Thoracic aorta (tissue), 2 donors: ENCODE results near the gene NKX6-2. TPM values are rescaled to one million over a fixed set of nuclear protein-coding genes. Genes with fewer than 3 reads are reported as not detected.

ENCODE experiments used
- ATAC-seq: fragments of 150-250 bp; one replicate; pipeline ENCODE4 v1.8.0; 2017; ENCODE audit warnings: low read depth; ENCODE audit not compliant: insufficient number of reproducible peaks, low FRiP score
- DNase-seq: peaks from one replicate; pipeline ENCODE4 v3.0.0-alpha.2; 2020; ENCODE audit warnings: low spot score
- H3K27ac ChIP-seq, 2 donors: fragments of 200-600 bp; sonication (generic); 1 replicate in 1 of 2; 2 replicates in 1 of 2; pipeline ENCODE4 v1.5.1; 2016; ENCODE audit warnings: mild to moderate bottlenecking in 2 of 2, moderate library complexity in 2 of 2
- H3K27me3 ChIP-seq: fragments of 200-600 bp; sonication (generic); replicated peaks from 2 replicates; pipeline ENCODE4 v1.6.0; 2016; ENCODE audit warnings: mild to moderate bottlenecking; ENCODE audit not compliant: insufficient read depth
- H3K36me3 ChIP-seq: fragments of 200-600 bp; sonication (generic); one replicate; pipeline ENCODE4 v1.5.1; 2016
- H3K4me1 ChIP-seq, 2 donors: fragments of 200-600 bp; sonication (generic); 1 replicate in 1 of 2; 2 replicates in 1 of 2; pipeline versions ENCODE4 v1.5.1 to v1.6.0; 2016; ENCODE audit warnings: low read depth in 2 of 2, mild to moderate bottlenecking in 1 of 2; ENCODE audit not compliant: control insufficient read depth in 1 of 2
- H3K4me3 ChIP-seq: fragments of 200-600 bp; sonication (generic); 2 replicates; pipeline ENCODE4 v1.5.1; 2016; ENCODE audit warnings: mild to moderate bottlenecking
- H3K9me3 ChIP-seq: fragments of 200-600 bp; sonication (generic); 2 replicates; pipeline ENCODE4 v1.5.1; 2016
- CTCF ChIP-seq: fragments of 200-600 bp; sonication (generic); IDR thresholded peaks from one replicate; pipeline ENCODE4 v1.5.1; 2019; ENCODE audit warnings: antibody characterized with exemption
- total RNA-seq, 2 donors: library from RNA; depleted of rRNA; stranded (reverse); fragments of >200 nt; gene quantifications; one replicate each; pipeline versions ENCODE4 v1.1.0 to v1.2.3, GENCODE V29; 2016

Gene NKX6-2
- total RNA-seq, 2 donors from 2014 or later = 19.8 TPM; not detected in 1

- Histone ChIP-seq H3K27ac (no peak overlapping the region), H3K4me3 (no peak overlapping the region), H3K4me1 (no peaks in the 10 kb centered on the region), H3K27me3 (no peaks in the 10 kb centered on the region), H3K36me3 (no peaks in the 10 kb centered on the region), H3K9me3 (no peaks in the 10 kb centered on the region)
- no peak for ATAC-seq
- TF ChIP-seq CTCF = no peak
- no peak for DNase-seq
Measured at GRCh38 chr10:132832186-132832969, 46.4 kb upstream of the NKX6-2 start.

GRCh38 chr10:132829403-132829802 lies 43.5 kb upstream of the NKX6-2 start:
- Histone ChIP-seq H3K27me3 (no peaks in the 10 kb centered on the region), H3K27ac (no peak overlapping the region), H3K4me3 (no peak overlapping the region), H3K4me1 (no peaks in the 10 kb centered on the region), H3K9me3 (no peaks in the 10 kb centered on the region), H3K36me3 (no peaks in the 10 kb centered on the region)
- ATAC-seq = no peak
- DNase-seq = no peak
- no peak for TF ChIP-seq CTCF

GRCh38 chr10:132828681-132829080 lies 42.7 kb upstream of the NKX6-2 start:
- TF ChIP-seq CTCF = no peak
- ATAC-seq = no peak
- no peaks in the 10 kb centered on the region for H3K4me1 ChIP-seq
- no peak overlapping the region for H3K4me3 ChIP-seq
- no peak for DNase-seq
- no peak overlapping the region for H3K27ac ChIP-seq
- H3K27me3 ChIP-seq = no peaks in the 10 kb centered on the region
- no peaks in the 10 kb centered on the region for H3K36me3 ChIP-seq
- H3K9me3 ChIP-seq = no peaks in the 10 kb centered on the region

GRCh38 chr10:132827861-132828539 lies 42.1 kb upstream of the NKX6-2 start:
- no peak for ATAC-seq
- no peak for DNase-seq
- Histone ChIP-seq H3K4me1 (no peaks in the 10 kb centered on the region), H3K36me3 (no peaks in the 10 kb centered on the region), H3K4me3 (no peak overlapping the region), H3K9me3 (no peaks in the 10 kb centered on the region), H3K27ac (no peak overlapping the region), H3K27me3 (no peaks in the 10 kb centered on the region)
- no peak for TF ChIP-seq CTCF

- Histone ChIP-seq H3K36me3 (no peaks in the 10 kb centered on the region), H3K27ac (no peak overlapping the region), H3K27me3 (no peaks in the 10 kb centered on the region), H3K4me3 (no peak overlapping the region), H3K4me1 (no peaks in the 10 kb centered on the region), H3K9me3 (no peaks in the 10 kb centered on the region)
- DNase-seq (no peak), ATAC-seq (no peak)
- TF ChIP-seq CTCF = no peak
Measured at GRCh38 chr10:132827423-132827789, 41.5 kb upstream of the NKX6-2 start.
